Medulla oblongata (tissue), 1 donor: ENCODE measurements around the gene GRIK4.
"Not testable (repeated sequence)": the region's sequence is repeated elsewhere in the genome, so short reads cannot be mapped to it uniquely, and the experiment has no call there.

Experiments
- DNase-seq: peaks from one replicate; pipeline ENCODE4 v3.0.0-alpha.2; 2015; ENCODE audit errors: extremely low spot score

Gene GRIK4, protein sequence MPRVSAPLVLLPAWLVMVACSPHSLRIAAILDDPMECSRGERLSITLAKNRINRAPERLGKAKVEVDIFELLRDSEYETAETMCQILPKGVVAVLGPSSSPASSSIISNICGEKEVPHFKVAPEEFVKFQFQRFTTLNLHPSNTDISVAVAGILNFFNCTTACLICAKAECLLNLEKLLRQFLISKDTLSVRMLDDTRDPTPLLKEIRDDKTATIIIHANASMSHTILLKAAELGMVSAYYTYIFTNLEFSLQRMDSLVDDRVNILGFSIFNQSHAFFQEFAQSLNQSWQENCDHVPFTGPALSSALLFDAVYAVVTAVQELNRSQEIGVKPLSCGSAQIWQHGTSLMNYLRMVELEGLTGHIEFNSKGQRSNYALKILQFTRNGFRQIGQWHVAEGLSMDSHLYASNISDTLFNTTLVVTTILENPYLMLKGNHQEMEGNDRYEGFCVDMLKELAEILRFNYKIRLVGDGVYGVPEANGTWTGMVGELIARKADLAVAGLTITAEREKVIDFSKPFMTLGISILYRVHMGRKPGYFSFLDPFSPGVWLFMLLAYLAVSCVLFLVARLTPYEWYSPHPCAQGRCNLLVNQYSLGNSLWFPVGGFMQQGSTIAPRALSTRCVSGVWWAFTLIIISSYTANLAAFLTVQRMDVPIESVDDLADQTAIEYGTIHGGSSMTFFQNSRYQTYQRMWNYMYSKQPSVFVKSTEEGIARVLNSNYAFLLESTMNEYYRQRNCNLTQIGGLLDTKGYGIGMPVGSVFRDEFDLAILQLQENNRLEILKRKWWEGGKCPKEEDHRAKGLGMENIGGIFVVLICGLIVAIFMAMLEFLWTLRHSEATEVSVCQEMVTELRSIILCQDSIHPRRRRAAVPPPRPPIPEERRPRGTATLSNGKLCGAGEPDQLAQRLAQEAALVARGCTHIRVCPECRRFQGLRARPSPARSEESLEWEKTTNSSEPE

GRCh38 chr11:120511116-120511819 lies at the start of gene GRIK4:
GRIK4 (plus strand) TSS chr11:120511748; CDS start chr11:120660319, 148,571 bp downstream.
- DNase-seq = peak; percentile 89

DNA sequence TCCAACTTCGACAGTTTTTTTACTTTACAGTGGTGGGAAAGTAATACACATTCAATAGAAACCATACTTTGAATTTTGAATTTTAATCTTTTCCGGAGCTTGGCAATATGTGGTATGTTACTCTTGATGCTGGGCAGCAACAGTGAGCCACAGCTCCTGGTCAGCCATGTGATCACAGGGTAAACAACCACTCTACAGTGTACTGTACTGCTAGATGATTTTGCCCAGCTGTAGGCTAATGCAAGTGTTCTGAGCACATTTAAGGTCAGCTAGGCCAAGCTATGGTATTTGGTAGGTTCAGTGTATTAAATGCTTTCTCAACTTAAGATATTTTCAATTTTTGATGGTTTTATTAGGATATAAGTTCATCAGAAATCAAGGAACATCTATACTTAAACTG lies 48.7 kb upstream of the GRIK4 start:
- no peak for DNase-seq

GRCh38 chr11:120465921-120466534 lies 45.5 kb upstream of the GRIK4 start:
- no peak for DNase-seq

DNA sequence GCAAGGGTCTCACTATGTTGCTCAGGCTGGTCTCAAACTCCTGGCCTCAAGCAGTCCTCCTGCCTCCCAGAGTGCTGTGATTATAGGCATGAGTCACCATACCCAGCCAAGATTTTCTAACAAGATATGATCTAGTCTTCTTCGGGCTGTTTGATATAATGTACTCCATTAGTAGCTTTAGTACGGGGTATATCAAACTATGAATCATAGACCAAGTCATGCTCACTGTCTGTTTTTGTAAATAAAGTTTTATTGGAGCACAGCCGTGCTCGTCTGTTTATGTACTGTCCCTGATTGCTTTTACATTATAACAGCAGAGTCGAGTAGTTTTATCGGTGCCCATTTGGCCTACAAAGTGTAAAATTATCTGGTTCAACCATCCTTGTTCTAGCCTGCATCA lies 43.9 kb upstream of the GRIK4 start:
- no peak for DNase-seq

- no peak for DNase-seq
Measured at GRCh38 chr11:120471131-120471530, 40.4 kb upstream of the GRIK4 start.

GRCh38 chr11:120471994-120472393 lies 39.6 kb upstream of the GRIK4 start:
- no peak for DNase-seq

GRCh38 chr11:120473503-120473902 lies 38.0 kb upstream of the GRIK4 start:
- DNase-seq = no peak

DNA sequence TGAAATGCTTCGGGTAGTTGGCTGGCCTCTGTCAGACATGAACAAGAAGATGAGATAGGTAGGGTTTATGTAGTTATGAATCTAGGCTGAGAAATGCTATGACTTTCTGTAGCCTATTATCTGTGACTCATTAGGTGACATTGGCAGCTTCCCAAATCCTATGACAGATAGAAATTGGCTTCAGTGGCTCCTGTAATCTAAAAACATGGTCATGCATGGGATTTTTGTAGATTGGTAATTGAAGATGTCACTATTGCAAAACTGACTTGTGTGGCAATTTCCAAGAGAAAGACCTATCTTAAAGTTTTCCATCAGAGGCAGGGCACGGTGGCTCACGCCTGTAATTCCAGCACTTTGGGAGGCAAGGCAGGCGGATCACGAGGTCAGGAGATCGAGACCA lies 29.4 kb upstream of the GRIK4 start:
- no peak for DNase-seq

DNA sequence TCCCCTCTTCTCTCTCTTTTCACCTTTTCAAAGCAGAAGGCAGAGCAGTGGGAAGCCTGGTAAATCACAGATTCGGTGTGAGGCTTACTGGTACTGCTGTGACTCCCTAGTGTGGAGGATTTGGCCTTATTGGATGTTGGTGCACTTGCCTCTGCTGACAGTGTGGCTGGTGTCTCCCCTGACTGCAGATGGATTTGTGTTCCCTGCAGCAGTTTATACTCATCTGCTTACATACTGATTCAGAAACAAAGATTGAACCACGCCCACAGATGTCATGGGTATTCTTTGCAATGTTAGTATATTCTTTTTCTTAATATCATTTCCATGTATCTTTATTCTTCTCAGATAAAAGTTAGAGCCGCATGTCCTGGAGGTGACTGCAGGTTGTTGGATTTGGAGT lies 26.8 kb upstream of the GRIK4 start:
- no peak for DNase-seq

GRCh38 chr11:120486138-120486537 lies 25.4 kb upstream of the GRIK4 start:
- no peak for DNase-seq

DNA sequence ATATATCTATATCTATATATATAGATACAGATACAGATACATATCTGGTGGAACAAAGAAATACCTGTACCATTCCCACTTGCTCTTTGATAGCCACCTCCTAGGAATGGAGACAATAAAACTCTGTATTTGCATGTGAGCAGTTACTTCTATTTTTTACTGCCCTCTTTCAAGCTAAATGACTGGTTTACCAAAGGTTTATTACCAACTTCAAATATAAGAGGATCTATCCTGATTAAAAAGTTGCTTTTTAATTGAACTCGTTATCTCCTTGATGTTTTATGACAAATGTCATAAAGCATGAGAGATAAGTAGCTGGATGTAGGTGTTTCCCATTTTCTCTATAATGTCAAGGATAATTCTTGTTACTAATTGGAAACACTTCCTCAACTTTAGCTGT lies 21.7 kb upstream of the GRIK4 start:
- no peak for DNase-seq

DNA sequence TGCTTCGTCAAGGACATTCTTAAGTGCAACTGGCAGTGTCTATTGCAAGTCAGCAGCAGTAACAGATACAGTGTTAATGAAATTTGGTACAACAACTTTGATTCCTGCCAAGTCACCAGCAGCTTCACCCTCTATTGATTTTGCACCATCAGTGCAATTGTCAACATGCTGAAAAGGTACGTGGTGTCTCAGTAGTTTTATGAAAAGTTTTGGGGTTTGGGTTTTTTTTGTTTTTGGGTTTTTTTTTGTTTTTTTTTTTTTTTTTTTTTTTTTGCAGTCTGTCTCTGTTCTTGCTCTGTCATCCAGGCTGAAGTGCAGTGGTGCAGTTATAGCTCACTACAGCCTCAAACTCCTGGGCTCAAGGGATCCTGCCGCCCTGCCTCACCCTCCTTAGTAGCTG lies 19.1 kb upstream of the GRIK4 start:
- no peak for DNase-seq

DNA sequence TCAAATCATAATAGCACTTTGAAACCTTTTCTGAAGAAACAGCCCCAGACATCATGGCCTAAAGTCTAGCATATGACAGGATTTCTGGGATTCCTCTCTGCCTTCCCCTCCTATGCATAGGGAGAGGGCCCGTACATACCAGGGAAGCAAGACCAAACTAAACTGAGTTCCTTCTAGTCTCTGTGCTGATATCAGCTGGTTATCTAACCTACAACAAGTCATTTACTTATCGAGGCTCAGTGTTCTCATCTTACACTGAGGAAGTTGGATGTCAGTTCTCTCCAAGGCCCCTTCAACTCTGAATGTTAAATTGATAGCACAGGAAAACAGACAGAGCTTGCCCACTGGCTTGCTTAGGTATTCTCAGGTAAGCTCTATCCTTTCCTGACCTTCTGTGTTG lies 17.0 kb upstream of the GRIK4 start:
- no peak for DNase-seq

GRCh38 chr11:120499088-120499487 lies 12.5 kb upstream of the GRIK4 start:
- DNase-seq = no peak

DNA sequence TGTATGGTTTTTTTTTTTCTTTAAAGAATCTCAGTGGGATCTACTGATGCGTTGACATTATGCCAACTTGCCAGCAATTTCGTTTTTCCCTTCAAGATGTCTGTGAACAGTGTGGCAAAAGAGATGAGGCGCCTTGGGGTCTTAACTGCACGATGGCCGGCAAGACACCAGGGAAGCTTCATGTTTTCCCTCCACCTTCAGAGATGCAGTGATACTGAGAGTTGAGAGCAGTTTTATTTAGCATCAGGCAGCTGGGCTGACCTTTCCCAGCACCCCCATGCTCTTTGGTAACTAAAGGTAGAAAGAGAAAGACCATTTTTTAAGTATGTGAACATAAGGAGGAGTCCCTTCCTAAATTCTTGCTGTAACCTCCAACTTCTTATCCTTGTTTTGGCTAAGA lies 11.7 kb upstream of the GRIK4 start:
- DNase-seq = no peak

- no peak for DNase-seq
Measured at GRCh38 chr11:120500414-120501071, 11.0 kb upstream of the GRIK4 start.

GRCh38 chr11:120501440-120501839 lies 10.1 kb upstream of the GRIK4 start:
- DNase-seq = no peak

- no peak for DNase-seq
Measured at GRCh38 chr11:120501976-120502755, 9.4 kb upstream of the GRIK4 start.

DNA sequence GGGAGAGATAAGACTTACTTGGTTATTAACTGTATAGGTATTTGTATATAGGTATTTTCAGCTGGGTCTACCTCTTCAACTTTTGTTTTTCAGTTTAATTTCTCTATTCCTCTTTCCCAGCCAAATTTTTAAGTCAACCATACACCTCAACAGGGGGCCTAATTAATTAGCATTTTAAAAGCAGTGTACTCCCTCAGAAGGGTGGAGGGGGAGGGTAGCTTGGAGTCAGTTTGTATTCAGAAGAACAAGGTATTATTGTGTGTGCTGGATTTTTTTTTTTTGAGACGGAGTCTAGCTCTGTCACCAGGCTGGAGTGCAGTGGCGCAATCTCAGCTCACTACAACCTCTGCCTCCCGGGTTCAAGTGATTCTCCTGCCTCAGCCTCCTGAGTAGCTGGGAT lies 8.0 kb upstream of the GRIK4 start:
- not testable (repeated sequence) for DNase-seq

DNA sequence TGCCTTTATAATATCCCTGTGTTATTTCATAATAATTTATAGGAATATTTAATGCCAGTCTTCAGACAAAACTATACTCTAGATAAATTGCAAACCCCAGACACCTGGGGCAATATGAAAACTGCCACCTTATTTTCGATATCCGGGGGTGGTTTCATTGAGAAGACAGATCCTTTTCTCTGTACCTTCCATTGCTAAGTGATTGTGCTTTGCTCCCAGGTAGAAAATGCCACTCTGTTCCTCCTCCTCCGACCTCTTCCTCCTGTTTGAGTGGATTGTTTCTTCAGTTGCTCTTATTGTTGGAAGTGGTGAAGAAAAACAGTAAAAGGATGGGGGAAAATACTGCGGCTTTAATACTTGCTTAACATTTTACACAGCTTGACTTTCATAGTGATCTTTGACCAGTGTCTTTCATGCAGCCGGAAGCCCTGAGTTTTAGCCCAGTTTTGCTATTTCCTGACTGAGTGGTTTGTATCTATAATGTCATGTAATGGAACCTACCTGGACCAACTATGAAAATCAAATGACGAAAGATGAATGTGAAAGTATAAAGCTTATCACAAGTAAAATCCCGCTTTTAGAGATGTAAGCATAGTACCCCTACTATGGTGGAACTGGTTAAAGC lies 5.6 kb upstream of the GRIK4 start:
- DNase-seq = no peak
